GM10266 (cell line): ENCODE results near the gene IRGC.

Experiments
- DNase-seq: peaks from one replicate; pipeline ENCODE4 v3.0.0; 2012; ENCODE audit errors: extremely low spot score
- CTCF ChIP-seq: IDR thresholded peaks from 2 replicates; pipeline ENCODE4 v1.5.1; 2012; ENCODE audit warnings: mild to moderate bottlenecking, low read depth; ENCODE audit not compliant: control insufficient read depth, insufficient read depth; ENCODE audit errors: missing control alignments

Gene IRGC

GRCh38 chr19:43765109-43765876 is 49.4 kb downstream of the IRGC start:
- DNase-seq: peak; percentile 70
- TF ChIP-seq CTCF: no peak

GRCh38 chr19:43766755-43767043 is 50.8 kb downstream of the IRGC start:
- DNase-seq: no peak
- peak; percentile 2 for TF ChIP-seq CTCF

- no peak for DNase-seq
- TF ChIP-seq CTCF: no peak
Observed at GRCh38 chr19:43767316-43767715, 51.4 kb downstream of the IRGC start.

- no peak for TF ChIP-seq CTCF
- DNase-seq: no peak
Observed at GRCh38 chr19:43767818-43768217, 51.9 kb downstream of the IRGC start.

- no peak for TF ChIP-seq CTCF
- no peak for DNase-seq
Observed at GRCh38 chr19:43768273-43769050, 52.6 kb downstream of the IRGC start.

GRCh38 chr19:43769256-43769655 is 53.4 kb downstream of the IRGC start:
- no peak for TF ChIP-seq CTCF
- DNase-seq: no peak
